Measurements from ENCODE around the gene THPO.

THPO gene

DNA sequence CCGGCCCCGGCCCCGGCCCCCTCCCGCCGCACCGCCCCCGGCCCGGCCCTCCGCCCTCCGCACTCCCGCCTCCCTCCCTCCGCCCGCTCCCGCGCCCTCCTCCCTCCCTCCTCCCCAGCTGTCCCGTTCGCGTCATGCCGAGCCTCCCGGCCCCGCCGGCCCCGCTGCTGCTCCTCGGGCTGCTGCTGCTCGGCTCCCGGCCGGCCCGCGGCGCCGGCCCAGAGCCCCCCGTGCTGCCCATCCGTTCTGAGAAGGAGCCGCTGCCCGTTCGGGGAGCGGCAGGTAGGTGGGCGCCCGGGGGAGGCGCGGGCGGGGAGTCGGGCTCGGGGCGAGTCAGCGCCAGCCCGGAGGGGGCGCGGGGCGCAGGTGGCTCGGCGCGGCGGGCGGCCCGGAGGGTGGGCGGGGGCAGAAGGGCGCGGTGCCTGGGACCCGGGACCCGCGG lies 2.2 kb upstream of the THPO start:
- no peak for TF ChIP-seq FOXP2 (optimal IDR thresholded peaks at IDR 0.05; ENCODE audit: borderline replicate concordance, extremely low read depth, extremely low read length, insufficient read depth)
- TF ChIP-seq SIN3A (IDR thresholded peaks at IDR 0.05; ENCODE audit: borderline replicate concordance, insufficient read depth, low read length): no peak
- TF ChIP-seq POLR2AphosphoS5 (IDR thresholded peaks at IDR 0.05; ENCODE audit: low read depth, low read length): no peak
- TF ChIP-seq REST (IDR thresholded peaks at IDR 0.05; ENCODE audit: insufficient read depth in 1 of 2, low read depth in 2 of 2, low read length in 2 of 2): no peak
- no peak for TF ChIP-seq TAF1 (IDR thresholded peaks at IDR 0.05; ENCODE audit: borderline replicate concordance, insufficient read depth, low read length)

DNA sequence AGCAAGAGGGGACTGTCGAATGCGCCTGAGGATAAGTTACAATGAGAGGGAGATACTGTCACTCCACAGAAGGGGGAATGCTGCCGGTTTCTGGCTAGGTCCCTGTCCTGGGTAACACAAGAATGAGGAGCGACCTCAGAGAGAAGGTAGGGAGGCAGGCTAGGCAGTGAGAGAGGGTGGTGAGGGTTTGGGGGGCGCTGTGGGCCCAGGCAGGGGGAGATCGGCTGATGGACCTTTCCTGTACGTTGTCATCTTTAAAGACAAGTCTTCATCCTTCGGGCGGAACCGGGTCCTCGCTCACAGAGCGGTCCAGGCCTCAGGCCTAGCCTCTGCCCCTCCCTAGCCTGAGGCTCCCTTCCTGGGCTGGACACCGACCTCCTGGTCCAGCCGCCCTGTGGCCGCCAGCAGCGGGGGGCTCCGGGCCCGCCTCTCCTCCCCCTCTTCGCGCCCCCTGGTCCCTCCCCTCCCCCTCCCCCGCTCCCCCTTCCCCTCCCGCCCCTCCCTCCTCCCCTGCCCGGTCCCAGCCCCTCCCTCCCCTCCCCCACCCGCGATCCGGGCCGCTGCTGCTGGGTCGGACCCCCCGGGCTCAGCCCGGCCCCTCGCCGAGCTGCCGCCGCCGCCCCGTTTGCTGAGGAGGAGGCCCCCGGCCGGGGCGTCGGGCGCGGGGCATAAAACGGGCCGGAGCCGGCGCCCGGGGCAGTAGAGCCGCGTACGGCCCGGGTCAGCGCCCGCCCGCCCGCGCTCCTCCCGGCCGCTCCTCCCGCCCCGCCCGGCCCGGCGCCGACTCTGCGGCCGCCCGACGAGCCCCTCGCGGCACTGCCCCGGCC lies 1.6 kb upstream of the THPO start, which contains the start of gene CHRD:
CHRD (plus strand) TSS at position 697 of the 827 bp plus-strand sequence. CDS start 265 bp downstream, outside the sequence.
- TF ChIP-seq TAF1 (IDR thresholded peaks at IDR 0.05; ENCODE audit: borderline replicate concordance, insufficient read depth, low read length) (no peak), POLR2AphosphoS5 (IDR thresholded peaks at IDR 0.05; ENCODE audit: low read depth, low read length) (no peak), SIN3A (IDR thresholded peaks at IDR 0.05; ENCODE audit: borderline replicate concordance, insufficient read depth, low read length) (no peak), FOXP2 (optimal IDR thresholded peaks at IDR 0.05; ENCODE audit: borderline replicate concordance, extremely low read depth, extremely low read length, insufficient read depth) (no peak), REST (IDR thresholded peaks at IDR 0.05; ENCODE audit: insufficient read depth in 1 of 2, low read depth in 2 of 2, low read length in 2 of 2) (no peak)

GRCh38 chr3:184378651-184379357 lies 797 bp upstream of the THPO start:
- TF ChIP-seq SIN3A (IDR thresholded peaks at IDR 0.05; ENCODE audit: borderline replicate concordance, insufficient read depth, low read length) (no peak), REST (IDR thresholded peaks at IDR 0.05; ENCODE audit: insufficient read depth in 1 of 2, low read depth in 2 of 2, low read length in 2 of 2) (no peak), POLR2AphosphoS5 (IDR thresholded peaks at IDR 0.05; ENCODE audit: low read depth, low read length) (no peak)

- TF ChIP-seq TAF1 (IDR thresholded peaks at IDR 0.05; ENCODE audit: borderline replicate concordance, insufficient read depth, low read length) (no peak), SIN3A (IDR thresholded peaks at IDR 0.05; ENCODE audit: borderline replicate concordance, insufficient read depth, low read length) (no peak), FOXP2 (optimal IDR thresholded peaks at IDR 0.05; ENCODE audit: borderline replicate concordance, extremely low read depth, extremely low read length, insufficient read depth) (no peak), POLR2AphosphoS5 (IDR thresholded peaks at IDR 0.05; ENCODE audit: low read depth, low read length) (no peak)
Observed at GRCh38 chr3:184377374-184377773, 633 bp downstream of the THPO start.

DNA sequence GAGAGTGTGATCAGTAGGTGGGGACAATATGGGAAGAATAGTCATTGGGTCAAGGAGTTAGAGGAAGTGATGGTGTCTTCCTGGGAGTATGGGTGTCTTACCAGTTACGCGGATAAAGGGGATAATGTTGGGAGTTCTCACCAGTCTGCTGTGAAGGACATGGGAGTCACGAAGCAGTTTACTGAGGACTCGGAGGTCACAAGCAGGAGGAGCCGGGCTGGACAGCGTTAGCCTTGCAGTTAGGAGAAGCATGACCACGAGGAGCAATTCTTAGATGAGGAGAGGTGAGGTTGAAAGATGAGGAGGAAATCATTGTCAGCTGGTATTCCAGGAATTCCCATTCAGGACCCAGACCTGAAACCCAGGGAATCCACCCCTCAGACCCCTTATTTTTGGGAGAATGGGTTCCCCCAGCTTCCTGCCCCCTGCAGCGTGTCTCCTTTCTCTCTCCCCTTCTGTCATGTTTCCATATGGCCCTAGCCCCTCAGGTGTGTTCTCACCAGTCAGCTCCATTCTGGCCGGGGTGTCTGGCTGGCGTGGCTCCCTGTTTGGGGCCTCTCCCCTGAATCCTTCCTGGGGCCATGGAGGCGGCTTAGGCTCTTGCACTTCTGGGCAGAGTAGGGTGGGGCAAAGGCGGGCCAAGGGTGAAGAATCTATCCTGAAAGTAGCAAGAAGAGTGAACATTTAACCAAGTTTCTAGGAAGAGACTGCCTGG lies 2.1 kb downstream of the THPO start:
- TF ChIP-seq REST (IDR thresholded peaks at IDR 0.05; ENCODE audit: insufficient read depth in 1 of 2, low read depth in 2 of 2, low read length in 2 of 2): no peak
- TF ChIP-seq POLR2AphosphoS5 (IDR thresholded peaks at IDR 0.05; ENCODE audit: low read depth, low read length): no peak
- TF ChIP-seq FOXP2 (optimal IDR thresholded peaks at IDR 0.05; ENCODE audit: borderline replicate concordance, extremely low read depth, extremely low read length, insufficient read depth): no peak
- no peak for TF ChIP-seq SIN3A (IDR thresholded peaks at IDR 0.05; ENCODE audit: borderline replicate concordance, insufficient read depth, low read length)
- TF ChIP-seq TAF1 (IDR thresholded peaks at IDR 0.05; ENCODE audit: borderline replicate concordance, insufficient read depth, low read length): no peak

All from PFSK-1 (cell line).